DMS153 treated with DMSO at 0.1 percent for 48 hours (cell line): Measurements from ENCODE around the gene CHST10.
"Not testable (repeated sequence)": the region's sequence is repeated elsewhere in the genome, so short reads cannot be mapped to it uniquely, and the experiment has no call there.

ENCODE experiments used
- DNase-seq: peaks from one replicate; lab custom pipeline; 2025; ENCODE audit not compliant: unreplicated experiment; lab: John Stamatoyannopoulos, UW

The CHST10 gene

DNA sequence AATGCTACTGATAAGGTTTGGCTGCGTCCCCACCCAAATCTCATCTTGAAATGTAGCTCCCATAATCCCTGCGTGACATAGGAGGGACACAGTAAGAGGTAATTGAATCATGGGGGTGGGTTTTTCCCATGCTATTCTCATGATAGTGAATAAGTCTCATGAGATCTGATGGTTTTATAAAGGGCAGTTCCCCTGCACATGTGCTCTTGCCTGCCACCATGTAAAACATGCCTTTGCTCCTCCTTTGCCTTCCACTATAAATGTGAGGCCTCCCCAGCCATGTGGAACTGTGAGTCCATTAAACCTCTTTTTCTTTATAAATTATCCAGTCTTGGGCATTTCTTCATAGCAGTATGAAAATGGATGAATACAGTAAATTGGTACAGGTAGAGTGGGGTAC is 75.0 kb downstream of the CHST10 start:
- not testable (repeated sequence) for DNase-seq
